Loucy (cell line): ENCODE results near the gene POLD3.

Source experiments
- H2AFZ ChIP-seq: fragments of 200-600 bp; sonication (generic); 2 replicates; pipeline ENCODE4 v1.6.0; 2016; ENCODE audit warnings: antibody characterized with exemption, mild to moderate bottlenecking, low read length, moderate library complexity
- H3F3A ChIP-seq: fragments of 200-600 bp; 2 replicates; pipeline ENCODE4 v1.6.0; 2016; ENCODE audit warnings: antibody characterized with exemption, low read depth, mild to moderate bottlenecking
- H3K27me3 ChIP-seq: fragments of 200-600 bp; sonication (generic); 2 replicates; pipeline ENCODE4 v1.6.1; 2014; ENCODE audit warnings: low read length, mild to moderate bottlenecking; ENCODE audit not compliant: insufficient read depth, poor library complexity, severe bottlenecking
- H3K36me3 ChIP-seq: fragments of 200-600 bp; sonication (generic); 2 replicates; pipeline ENCODE4 v1.6.1; 2016; ENCODE audit warnings: low read length; ENCODE audit not compliant: insufficient read depth
- H3K4me1 ChIP-seq: fragments of 200-600 bp; sonication (generic); 2 replicates; pipeline ENCODE4 v1.5.1; 2014; ENCODE audit warnings: low read length, mild to moderate bottlenecking; ENCODE audit not compliant: insufficient read depth, poor library complexity, severe bottlenecking
- H3K4me2 ChIP-seq: fragments of 200-600 bp; sonication (generic); 2 replicates; pipeline ENCODE4 v1.6.0; 2014; ENCODE audit warnings: antibody characterized with exemption, low read length, low read depth, mild to moderate bottlenecking; ENCODE audit not compliant: poor library complexity, severe bottlenecking
- H3K4me3 ChIP-seq: fragments of 200-600 bp; sonication (generic); 2 replicates; pipeline ENCODE4 v1.5.1; 2014; ENCODE audit warnings: low read length, mild to moderate bottlenecking, mixed read lengths; ENCODE audit not compliant: poor library complexity, severe bottlenecking
- H3K79me2 ChIP-seq: fragments of 200-600 bp; sonication (generic); 2 replicates; pipeline ENCODE4 v1.6.1; 2014; ENCODE audit warnings: low read length; ENCODE audit not compliant: insufficient read depth
- H3K9ac ChIP-seq: fragments of 200-600 bp; sonication (generic); 2 replicates; pipeline ENCODE4 v1.6.0; 2014; ENCODE audit warnings: mild to moderate bottlenecking, low read depth, low read length, moderate library complexity; ENCODE audit not compliant: poor library complexity, severe bottlenecking
- H3K9me2 ChIP-seq: fragments of 200-600 bp; sonication (generic); replicated peaks from 2 replicates; pipeline ENCODE4 v1.6.1; 2016; ENCODE audit warnings: low read depth, low read length, mixed read lengths
- H3K9me3 ChIP-seq: fragments of 200-600 bp; sonication (generic); 2 replicates; pipeline ENCODE4 v1.6.1; 2014; ENCODE audit warnings: mild to moderate bottlenecking, antibody characterized with exemption, low read length, low read depth; ENCODE audit not compliant: insufficient read depth
- H4K20me1 ChIP-seq: fragments of 200-600 bp; sonication (generic); 2 replicates; pipeline ENCODE4 v1.6.0; 2014; ENCODE audit warnings: antibody characterized with exemption, low read length, mild to moderate bottlenecking; ENCODE audit not compliant: insufficient read depth, poor library complexity, severe bottlenecking
- CTCF ChIP-seq: fragments of 200-600 bp; sonication (generic); conservative IDR thresholded peaks from 2 replicates; pipeline ENCODE4 v1.5.1; 2014; ENCODE audit warnings: mild to moderate bottlenecking, antibody characterized with exemption, low read length
- EZH2phosphoT487 ChIP-seq: fragments of 200-600 bp; IDR thresholded peaks from 2 replicates; pipeline ENCODE4 v1.6.1; 2018; ENCODE audit warnings: antibody characterized with exemption, mild to moderate bottlenecking, moderate library complexity, borderline replicate concordance

The POLD3 gene

GRCh38 chr11:74644081-74644480, 51.7 kb downstream of the POLD3 start:
- no peaks in the 10 kb centered on the region for H3F3A ChIP-seq
- H2AFZ ChIP-seq = no peak overlapping the region
- H4K20me1 ChIP-seq = no peaks in the 10 kb centered on the region
- no peaks in the 10 kb centered on the region for H3K9me3 ChIP-seq
- no peaks in the 10 kb centered on the region for H3K4me1 ChIP-seq
- no peaks in the 10 kb centered on the region for H3K79me2 ChIP-seq
- H3K27me3 ChIP-seq = no peaks in the 10 kb centered on the region
- H3K4me3 ChIP-seq = no peak overlapping the region
- no peak overlapping the region for H3K4me2 ChIP-seq
- H3K9ac ChIP-seq = no peak overlapping the region
- no peak for TF ChIP-seq CTCF
- no peak for TF ChIP-seq EZH2phosphoT487
- no peaks in the 10 kb centered on the region for H3K9me2 ChIP-seq
- peaks cover 44% of the 10 kb centered on the region; the same call in 1 of the 2 replicates for H3K36me3 ChIP-seq

- H3K4me1 ChIP-seq = no peaks in the 10 kb centered on the region
- H3F3A ChIP-seq = no peaks in the 10 kb centered on the region
- H3K9ac ChIP-seq = no peak overlapping the region
- TF ChIP-seq CTCF = no peak
- no peak for TF ChIP-seq EZH2phosphoT487
- H3K79me2 ChIP-seq = no peaks in the 10 kb centered on the region
- no peak overlapping the region for H3K4me2 ChIP-seq
- H3K4me3 ChIP-seq = no peak overlapping the region
- H2AFZ ChIP-seq = no peak overlapping the region
- H3K27me3 ChIP-seq = no peaks in the 10 kb centered on the region
- no peaks in the 10 kb centered on the region for H3K9me2 ChIP-seq
- peaks cover 25% of the 10 kb centered on the region; the same call in 1 of the 2 replicates for H3K36me3 ChIP-seq
- H4K20me1 ChIP-seq = no peaks in the 10 kb centered on the region
- no peaks in the 10 kb centered on the region for H3K9me3 ChIP-seq
These were observed 53.8 kb downstream of the POLD3 start for GRCh38 chr11:74646215-74646614.

GRCh38 chr11:74646954-74647353, 54.6 kb downstream of the POLD3 start:
- Histone ChIP-seq H3F3A (no peaks in the 10 kb centered on the region), H3K4me3 (no peak overlapping the region), H3K9ac (no peak overlapping the region), H3K4me2 (no peak overlapping the region), H3K9me2 (no peaks in the 10 kb centered on the region), H4K20me1 (no peaks in the 10 kb centered on the region), H3K9me3 (no peaks in the 10 kb centered on the region), H2AFZ (no peak overlapping the region), H3K36me3 (peaks cover 18% of the 10 kb centered on the region; the same call in 1 of the 2 replicates), H3K79me2 (no peaks in the 10 kb centered on the region), H3K4me1 (no peaks in the 10 kb centered on the region), H3K27me3 (no peaks in the 10 kb centered on the region)
- TF ChIP-seq CTCF (no peak), EZH2phosphoT487 (no peak)
